Thoracic aorta (tissue), 2 donors: ENCODE results near the gene TNIK. TPM values are rescaled to one million over a fixed set of nuclear protein-coding genes. Genes with fewer than 3 reads are reported as not detected.

ENCODE experiments used
- ATAC-seq: fragments of 150-250 bp; one replicate; pipeline ENCODE4 v1.8.0; 2017; ENCODE audit warnings: low read depth; ENCODE audit not compliant: insufficient number of reproducible peaks, low FRiP score
- DNase-seq: peaks from one replicate; pipeline ENCODE4 v3.0.0-alpha.2; 2020; ENCODE audit warnings: low spot score
- H3K27ac ChIP-seq, 2 donors: fragments of 200-600 bp; sonication (generic); 1 replicate in 1 of 2; 2 replicates in 1 of 2; pipeline ENCODE4 v1.5.1; 2016; ENCODE audit warnings: mild to moderate bottlenecking in 2 of 2, moderate library complexity in 2 of 2
- H3K27me3 ChIP-seq: fragments of 200-600 bp; sonication (generic); replicated peaks from 2 replicates; pipeline ENCODE4 v1.6.0; 2016; ENCODE audit warnings: mild to moderate bottlenecking; ENCODE audit not compliant: insufficient read depth
- H3K36me3 ChIP-seq: fragments of 200-600 bp; sonication (generic); one replicate; pipeline ENCODE4 v1.5.1; 2016
- H3K4me1 ChIP-seq, 2 donors: fragments of 200-600 bp; sonication (generic); 1 replicate in 1 of 2; 2 replicates in 1 of 2; pipeline versions ENCODE4 v1.5.1 to v1.6.0; 2016; ENCODE audit warnings: low read depth in 2 of 2, mild to moderate bottlenecking in 1 of 2; ENCODE audit not compliant: control insufficient read depth in 1 of 2
- H3K4me3 ChIP-seq: fragments of 200-600 bp; sonication (generic); 2 replicates; pipeline ENCODE4 v1.5.1; 2016; ENCODE audit warnings: mild to moderate bottlenecking
- H3K9me3 ChIP-seq: fragments of 200-600 bp; sonication (generic); 2 replicates; pipeline ENCODE4 v1.5.1; 2016
- total RNA-seq, 2 donors: library from RNA; depleted of rRNA; stranded (reverse); fragments of >200 nt; gene quantifications; one replicate each; pipeline versions ENCODE4 v1.1.0 to v1.2.3, GENCODE V29; 2016
- TF ChIP-seq, protein P1 (sequence below): fragments of 200-600 bp; sonication (generic); IDR thresholded peaks from one replicate; pipeline ENCODE4 v1.5.1; 2019; ENCODE audit warnings: antibody characterized with exemption

The TNIK gene
- total RNA-seq, 2 donors from 2014 or later: 18.3 to 21.7 TPM

DNA sequence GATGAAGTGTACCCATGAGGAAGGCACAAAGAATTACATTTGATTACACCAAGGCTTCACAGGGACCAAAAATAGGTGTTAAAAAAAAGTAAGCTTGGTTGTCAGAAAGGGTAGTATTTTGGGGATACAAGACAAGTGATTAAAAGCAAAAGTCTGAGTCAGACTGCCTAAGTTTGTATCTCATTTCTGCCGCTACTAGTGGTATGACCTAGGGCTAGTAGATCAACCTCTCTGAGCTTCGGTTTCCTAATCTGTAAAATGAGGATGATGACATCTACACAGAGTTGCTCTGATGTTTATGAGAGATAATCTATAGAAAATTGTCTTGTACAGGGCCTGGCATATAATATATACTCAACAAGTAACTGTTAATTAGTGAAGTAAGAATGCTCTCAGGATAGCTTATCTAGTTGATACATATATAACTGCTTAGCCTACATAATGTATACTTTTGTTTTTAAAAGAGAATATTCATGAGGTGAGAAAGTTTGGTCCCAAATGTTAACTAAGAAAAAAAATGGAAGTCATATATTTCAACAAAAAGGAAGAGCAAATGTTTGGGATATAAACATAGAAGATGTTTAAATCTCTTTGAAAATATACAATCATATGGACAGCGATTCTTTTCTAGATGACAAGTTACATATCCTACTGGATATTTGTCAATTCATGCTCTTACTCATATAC is 270.7 kb downstream of the TNIK start:
- H3K36me3 ChIP-seq: no peaks in the 10 kb centered on the region
- no peaks in the 10 kb centered on the region for H3K9me3 ChIP-seq
- no peak overlapping the region for H3K27ac ChIP-seq
- no peak overlapping the region for H3K4me3 ChIP-seq
- TF ChIP-seq, protein P1, sequence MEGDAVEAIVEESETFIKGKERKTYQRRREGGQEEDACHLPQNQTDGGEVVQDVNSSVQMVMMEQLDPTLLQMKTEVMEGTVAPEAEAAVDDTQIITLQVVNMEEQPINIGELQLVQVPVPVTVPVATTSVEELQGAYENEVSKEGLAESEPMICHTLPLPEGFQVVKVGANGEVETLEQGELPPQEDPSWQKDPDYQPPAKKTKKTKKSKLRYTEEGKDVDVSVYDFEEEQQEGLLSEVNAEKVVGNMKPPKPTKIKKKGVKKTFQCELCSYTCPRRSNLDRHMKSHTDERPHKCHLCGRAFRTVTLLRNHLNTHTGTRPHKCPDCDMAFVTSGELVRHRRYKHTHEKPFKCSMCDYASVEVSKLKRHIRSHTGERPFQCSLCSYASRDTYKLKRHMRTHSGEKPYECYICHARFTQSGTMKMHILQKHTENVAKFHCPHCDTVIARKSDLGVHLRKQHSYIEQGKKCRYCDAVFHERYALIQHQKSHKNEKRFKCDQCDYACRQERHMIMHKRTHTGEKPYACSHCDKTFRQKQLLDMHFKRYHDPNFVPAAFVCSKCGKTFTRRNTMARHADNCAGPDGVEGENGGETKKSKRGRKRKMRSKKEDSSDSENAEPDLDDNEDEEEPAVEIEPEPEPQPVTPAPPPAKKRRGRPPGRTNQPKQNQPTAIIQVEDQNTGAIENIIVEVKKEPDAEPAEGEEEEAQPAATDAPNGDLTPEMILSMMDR: no peak
- peaks cover 3 to 32% of the 10 kb centered on the region in 2 donors for H3K4me1 ChIP-seq
- DNase-seq: no peak
- no peak for ATAC-seq
- H3K27me3 ChIP-seq: no peaks in the 10 kb centered on the region

DNA sequence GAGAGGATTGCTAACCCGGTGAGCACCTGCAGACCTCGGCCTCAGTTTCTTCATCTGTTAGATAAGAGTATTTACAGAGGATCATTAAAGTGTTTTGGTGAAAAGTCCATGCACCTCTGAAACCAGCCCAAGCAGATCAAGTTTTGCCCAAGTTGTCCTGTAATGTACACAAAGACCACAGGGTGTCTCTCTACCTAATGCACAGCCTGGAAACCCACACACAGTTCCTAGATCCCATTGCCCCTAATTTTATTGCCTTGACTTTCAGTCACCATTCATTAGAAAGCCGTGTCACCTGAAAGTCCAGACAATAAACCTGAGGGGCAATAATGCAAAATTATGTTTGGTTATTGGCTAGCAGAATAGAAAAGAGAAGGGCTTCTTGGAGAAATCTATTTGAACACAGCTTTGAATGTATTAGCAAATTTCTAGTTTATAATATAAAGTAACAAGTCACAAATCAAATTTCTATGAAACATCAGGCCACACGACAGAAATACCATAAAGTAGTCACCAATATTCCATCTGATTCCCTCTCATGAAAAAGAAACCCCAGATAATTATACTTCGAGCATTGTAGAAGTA is 272.4 kb downstream of the TNIK start:
- Histone ChIP-seq H3K36me3 (no peaks in the 10 kb centered on the region), H3K4me3 (no peak overlapping the region), H3K27me3 (no peaks in the 10 kb centered on the region), H3K9me3 (no peaks in the 10 kb centered on the region), H3K27ac (no peak overlapping the region), H3K4me1 (peaks cover 3 to 35% of the 10 kb centered on the region in 2 donors)
- ATAC-seq: no peak
- no peak for DNase-seq
- TF ChIP-seq, protein P1: peak; percentile 43

DNA sequence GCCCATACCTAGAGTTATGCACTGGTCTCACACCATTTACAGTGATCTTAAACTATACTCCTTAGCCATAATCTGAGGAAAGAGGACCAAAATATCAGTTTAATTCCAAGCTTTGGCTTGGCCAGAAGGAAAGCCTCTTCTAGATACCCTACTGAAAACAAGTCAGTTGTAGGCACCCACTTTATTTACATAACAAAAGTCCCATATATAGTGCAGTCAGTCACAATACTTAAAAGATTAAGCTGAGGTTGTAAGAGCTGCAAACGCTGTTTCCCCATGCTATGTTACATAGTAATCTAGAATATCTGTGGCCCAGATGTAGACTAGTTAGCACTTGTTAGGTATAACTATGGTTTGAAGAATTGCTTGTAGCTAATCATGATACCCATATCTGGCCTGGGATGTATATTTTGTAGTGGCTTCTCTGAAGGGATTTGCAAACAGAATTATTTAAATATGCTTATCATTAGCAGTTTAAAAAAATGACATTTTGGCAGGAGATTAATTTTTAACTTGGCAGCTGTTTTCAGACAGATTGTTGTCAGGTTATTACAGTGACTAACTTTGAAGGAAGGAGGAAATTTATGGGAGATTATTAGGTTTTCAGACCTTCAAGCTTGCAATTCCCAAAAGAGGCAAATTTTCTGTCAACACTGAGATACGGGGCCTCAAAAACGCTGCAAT is 273.2 kb downstream of the TNIK start:
- Histone ChIP-seq H3K27me3 (no peaks in the 10 kb centered on the region), H3K4me3 (no peak overlapping the region), H3K9me3 (no peaks in the 10 kb centered on the region), H3K36me3 (no peaks in the 10 kb centered on the region), H3K4me1 (peaks cover 3 to 35% of the 10 kb centered on the region in 2 donors), H3K27ac (no peak overlapping the region)
- ATAC-seq: no peak
- DNase-seq: no peak
- TF ChIP-seq, protein P1: no peak

DNA sequence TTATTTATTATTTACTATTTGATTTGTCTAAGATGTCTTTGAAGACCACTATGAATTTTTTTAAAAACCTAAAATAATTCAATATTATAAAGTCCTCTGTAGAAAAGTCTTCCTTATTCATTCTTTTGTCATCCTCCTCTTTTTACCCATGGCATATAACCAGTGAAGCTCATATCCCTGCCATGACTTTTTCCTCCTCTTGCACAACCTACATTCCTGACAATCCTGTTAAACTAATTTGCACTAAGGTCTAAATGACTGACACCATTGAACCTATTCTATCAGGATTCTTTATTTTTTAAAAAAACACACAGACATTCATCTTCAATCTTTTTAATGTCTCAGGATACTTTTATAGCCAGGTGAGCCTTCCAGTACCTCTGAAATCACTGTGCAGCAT is 273.8 kb downstream of the TNIK start:
- H3K4me1 ChIP-seq: peaks cover 3 to 35% of the 10 kb centered on the region in 2 donors
- DNase-seq (no peak), ATAC-seq (no peak)

DNA sequence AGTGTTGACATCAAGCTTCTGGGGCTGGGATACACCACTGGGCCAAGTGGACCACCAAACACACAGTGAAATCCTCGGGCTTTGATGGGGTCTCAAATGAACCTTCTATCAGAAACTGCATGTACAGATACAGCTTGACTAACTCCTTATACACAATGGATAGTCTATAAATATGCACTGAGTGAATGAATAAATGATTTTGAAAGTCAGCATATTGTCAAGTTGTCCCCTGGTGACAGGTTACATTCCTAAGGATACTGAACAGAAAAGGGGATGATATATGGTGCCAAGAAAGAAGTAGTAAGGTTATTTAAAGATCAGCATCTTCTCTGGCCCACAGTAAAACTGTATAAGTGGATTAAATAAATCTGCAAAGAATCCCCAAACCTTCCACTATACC is 274.2 kb downstream of the TNIK start:
- DNase-seq: no peak
- Histone ChIP-seq H3K4me3 (no peak overlapping the region), H3K9me3 (no peaks in the 10 kb centered on the region), H3K36me3 (no peaks in the 10 kb centered on the region), H3K27ac (no peak overlapping the region), H3K4me1 (peaks cover 3 to 35% of the 10 kb centered on the region in 2 donors), H3K27me3 (no peaks in the 10 kb centered on the region)
- ATAC-seq: no peak
- TF ChIP-seq, protein P1: no peak

More for the DNA sequence above, 273.8 kb downstream of the TNIK start:
- Histone ChIP-seq H3K4me3 (no peak overlapping the region), H3K36me3 (no peaks in the 10 kb centered on the region), H3K9me3 (no peaks in the 10 kb centered on the region), H3K27me3 (no peaks in the 10 kb centered on the region), H3K27ac (no peak overlapping the region)
- TF ChIP-seq, protein P1: no peak
